ENCODE results near the gene DRICH1. TPM values are rescaled to one million over a fixed set of nuclear protein-coding genes. Genes with fewer than 3 reads are reported as not detected.
A peak's percentile ranks its signal among the peaks of the same experiment; 100 is the strongest.
"Not testable (repeated sequence)": the region's sequence is repeated elsewhere in the genome, so short reads cannot be mapped to it uniquely, and the experiment has no call there.

Gene DRICH1
- total and polyA plus RNA-seq, 2 of the 13 experiments (the other 11 are each of a cell fraction or from before 2014, with no cell fraction given), result 0.22 to 0.66 TPM

- 0 out of 2 replicates have a peak, but pooled peaks have one; percentile 39 for TF ChIP-seq CENPT (CRISPR knock-in tag; IDR thresholded peaks at IDR 0.05; ENCODE audit: low read depth)
- peak; percentile 68; the same call in 1 of the 2 replicates for TF ChIP-seq ERF (CRISPR knock-in tag; IDR thresholded peaks at IDR 0.05)
These were observed 43.6 kb upstream of the DRICH1 start (continued) for GRCh38 chr22:23675502-23676415.

GRCh38 chr22:23674886-23675501, 42.9 kb upstream of the DRICH1 start:
- H4K20me1 ChIP-seq (ENCODE audit: insufficient read depth, low read length); H2AFZ ChIP-seq (ENCODE audit: low read length); H3K79me2 ChIP-seq (ENCODE audit: insufficient read depth, low read length); H3K36me3 ChIP-seq (replicated peaks in 1 of 2; ENCODE audit: control insufficient read depth in 1 of 2, insufficient read depth in 2 of 2, low read length in 2 of 2); DNase-seq (ENCODE audit: low spot score); CTCF ChIA-PET (ENCODE audit: low intra/inter-chr PET ratio, low total read pairs); in situ Hi-C loops (cut with HindIII; ENCODE audit: extremely low pct_ligation_motif_present, low pct_unique_long_range_greater_than_20kb); H3K27me3 ChIP-seq (ENCODE audit: control insufficient read depth in 1 of 2, insufficient read depth in 2 of 2, low read length in 2 of 2); H3K9me3 ChIP-seq (ENCODE audit: low read length): not testable (repeated sequence)
- ATAC-seq, result peak; percentile 38
- Histone ChIP-seq H3K4me2 (ENCODE audit: low read depth, low read length) (peak overlapping the region; percentile 81), H3K27ac (ENCODE audit: extremely low read length, insufficient read depth, low read length) (peak overlapping the region; percentile 74), H3K9ac (ENCODE audit: insufficient read depth, low read depth, low read length) (0 out of 2 replicates have a peak overlapping the region, but pooled peaks have one; percentile 6), H3K4me1 (ENCODE audit: insufficient read depth, low read length) (peaks cover 64% of the 10 kb centered on the region), H3K4me3 (replicated peaks in 1 of 3; ENCODE audit: insufficient read depth in 1 of 3, low read depth in 2 of 3, low read length in 3 of 3) (0 out of 6 replicates have a peak overlapping the region, but pooled peaks of 1 of the 3 experiments have one; percentile 56)
- FAIRE-seq, result peak; percentile 36
- WGBS (ENCODE audit: low lambda C conversion rate), result 56% methylated on average over 4 of the region's 6 CpGs
- BruUV-seq (replicated peaks), result TSS peak; percentile 51
- intact Hi-C loops (cut with micrococcal nuclease; ENCODE audit: unreplicated experiment), result loop anchor here (5.0 kb wide), 1 partner anchor 48 kb away; no protein-coding TSS in a partner anchor
- POLR2A ChIA-PET, result interaction anchor here (0.7 to 2.4 kb wide), 9 partner anchors 10 to 183 kb away, joined by 3 to 9 read pairs (median 4); partner anchors contain the start of genes CHCHD10, MMP11 and SLC2A11
- TF ChIP-seq MAX (IDR thresholded peaks at IDR 0.05), result peak; percentile 58
- TF ChIP-seq ZNF598 (CRISPR knock-in tag; IDR thresholded peaks at IDR 0.05; ENCODE audit: borderline replicate concordance), result 0 out of 2 replicates have a peak, but pooled peaks have one; percentile 12
- 0 out of 2 replicates have a peak, but pooled peaks have one; percentile 31 for TF ChIP-seq ZNF761 (CRISPR knock-in tag; conservative IDR thresholded peaks at IDR 0.05)
- TF ChIP-seq HIC2 (CRISPR knock-in tag; IDR thresholded peaks at IDR 0.05; ENCODE audit: low read depth), result 0 out of 2 replicates have a peak, but pooled peaks have one; percentile 1
- TF ChIP-seq ZBTB43 (CRISPR knock-in tag; conservative IDR thresholded peaks at IDR 0.05), result 0 out of 2 replicates have a peak, but pooled peaks have one; percentile 31
- 0 out of 2 replicates have a peak, but pooled peaks have one; percentile 20 for TF ChIP-seq NFKB2 (CRISPR knock-in tag; IDR thresholded peaks at IDR 0.05; ENCODE audit: borderline replicate concordance)
- TF ChIP-seq ZNF614 (CRISPR knock-in tag; IDR thresholded peaks at IDR 0.05; ENCODE audit: borderline replicate concordance), result 0 out of 2 replicates have a peak, but pooled peaks have one; percentile 9
- peak; percentile 14 for TF ChIP-seq ZFX (CRISPR knock-in tag; IDR thresholded peaks at IDR 0.05; ENCODE audit: low read depth)
- 0 out of 2 replicates have a peak, but pooled peaks have one; percentile 14 for TF ChIP-seq SP4 (CRISPR knock-in tag; IDR thresholded peaks at IDR 0.05)
- TF ChIP-seq RAD51 (IDR thresholded peaks at IDR 0.05; ENCODE audit: borderline replicate concordance), result 0 out of 2 replicates have a peak, but pooled peaks have one; percentile 8
- TF ChIP-seq ZNF704 (CRISPR knock-in tag; IDR thresholded peaks at IDR 0.05; ENCODE audit: borderline replicate concordance), result 0 out of 2 replicates have a peak, but pooled peaks have one; percentile 6
- TF ChIP-seq ZNF777 (CRISPR knock-in tag; IDR thresholded peaks at IDR 0.05), result peak; percentile 57; the same call in 1 of the 2 replicates
- TF ChIP-seq SALL2 (CRISPR knock-in tag; IDR thresholded peaks at IDR 0.05), result 0 out of 2 replicates have a peak, but pooled peaks have one; percentile 39
